HEK293T (cell line): ENCODE data around the gene ZFHX2.

Experiments used
- ARNT ChIP-seq: fragments of 450-650 bp; IDR thresholded peaks from 2 replicates; pipeline ENCODE4 v1.6.1; 2017; ENCODE audit warnings: mild to moderate bottlenecking
- BHLHE40 ChIP-seq: fragments of 450-650 bp; IDR thresholded peaks from 2 replicates; pipeline ENCODE4 v1.6.1; 2016; ENCODE audit warnings: mild to moderate bottlenecking, moderate library complexity, borderline replicate concordance
- ELF4 ChIP-seq: fragments of 450-650 bp; IDR thresholded peaks from 2 replicates; pipeline ENCODE4 v1.6.1; 2017; ENCODE audit warnings: antibody characterized with exemption
- FOXK2 ChIP-seq: fragments of 450-650 bp; IDR thresholded peaks from 2 replicates; pipeline ENCODE4 v1.6.1; 2016; ENCODE audit warnings: mild to moderate bottlenecking
- FOXM1 ChIP-seq: fragments of 450-650 bp; IDR thresholded peaks from 2 replicates; pipeline ENCODE4 v1.6.1; 2017; ENCODE audit warnings: mild to moderate bottlenecking, borderline replicate concordance
- HDGF ChIP-seq: fragments of 450-650 bp; IDR thresholded peaks from 2 replicates; pipeline ENCODE4 v1.6.1; 2017; ENCODE audit warnings: antibody characterized with exemption, borderline replicate concordance
- L3MBTL2 ChIP-seq: fragments of 450-650 bp; conservative IDR thresholded peaks from 2 replicates; pipeline ENCODE4 v1.6.1; 2016; ENCODE audit warnings: mild to moderate bottlenecking
- LEF1 ChIP-seq: fragments of 450-650 bp; IDR thresholded peaks from 2 replicates; pipeline ENCODE4 v1.6.1; 2017; ENCODE audit warnings: mild to moderate bottlenecking, borderline replicate concordance
- PKNOX1 ChIP-seq: fragments of 450-650 bp; IDR thresholded peaks from 2 replicates; pipeline ENCODE4 v1.6.1; 2016
- SP1 ChIP-seq: fragments of 450-650 bp; IDR thresholded peaks from 2 replicates; pipeline ENCODE4 v1.6.1; 2017
- TARDBP ChIP-seq: fragments of 450-650 bp; IDR thresholded peaks from 2 replicates; pipeline ENCODE4 v1.6.1; 2016
- ZNF384 ChIP-seq: fragments of 450-650 bp; IDR thresholded peaks from 2 replicates; pipeline ENCODE4 v1.6.1; 2016

- TF ChIP-seq ZNF384 (no peak), HDGF (no peak), FOXM1 (no peak), BHLHE40 (no peak), ELF4 (no peak), ARNT (no peak), LEF1 (no peak), SP1 (no peak), PKNOX1 (no peak), TARDBP (no peak), L3MBTL2 (no peak), FOXK2 (no peak)
These were observed 31.6 kb upstream of the ZFHX2 start for GRCh38 chr14:23582906-23583760.
